HCT116 (cell line): ENCODE measurements around the gene GP1BA. TPM values are rescaled to one million over a fixed set of nuclear protein-coding genes. Genes with fewer than 3 reads are reported as not detected.

Source experiments
- ATAC-seq: fragments of 200-7000 bp; cut with Tn5 transposase; 2 replicates; pipeline ENCODE4 v1.9.1; 2020; ENCODE audit warnings: mild to moderate bottlenecking, moderate library complexity
- BruUV-seq: library from RNA; stranded (reverse); fragments of 400-500 nt; replicated peaks from 2 replicates; lab custom pipeline; 2021; lab: Mats Ljungman, UMichigan
- CTCF ChIA-PET: fragments of 300-600 bp; sonication (Branson Sonifier 250); formaldehyde crosslinking; loops from one replicate; lab custom pipeline; 2021; ENCODE audit warnings: antibody characterized with exemption; lab: Charles Lee
- POLR2A ChIA-PET: fragments of 300-600, 350-600 bp; sonication (Branson Sonifier 250); formaldehyde crosslinking; loops from one replicate; lab custom pipeline; 2021; ENCODE audit warnings: antibody characterized with exemption; lab: Charles Lee
- RAD21 ChIA-PET, 2 experiments: fragments of 300-600 bp; sonication (Branson Sonifier 250); formaldehyde crosslinking; loops; one replicate each; lab custom pipeline; 2023; ENCODE audit warnings: low total read pairs in 2 of 2; ENCODE audit not compliant: uncharacterized antibody in 2 of 2, unreplicated experiment in 2 of 2, low non-redundant PET in 1 of 2; lab: Charles Lee
- DNase-seq: peaks from one replicate; pipeline ENCODE4 v3.0.0-alpha.2; 2010; ENCODE audit warnings: low read depth, low spot score
- H2AFZ ChIP-seq: fragments of 200-600 bp; shearing (Covaris generic), sonication (generic); 2 replicates; pipeline ENCODE4 v1.6.1; 2017; ENCODE audit warnings: low read depth, mixed run types, mixed read lengths, antibody characterized with exemption, low read length; ENCODE audit not compliant: poor library complexity, severe bottlenecking
- H3K27ac ChIP-seq: 2 replicates; pipeline ENCODE4 v1.5.1; 2012; ENCODE audit warnings: low read depth, low read length
- H3K27me3 ChIP-seq: fragments of 200-600 bp; sonication (generic); 2 replicates; pipeline ENCODE4 v1.6.1; 2016; ENCODE audit warnings: mixed run types, low read length, mixed read lengths; ENCODE audit not compliant: insufficient read depth
- H3K36me3 ChIP-seq, 2 experiments: fragments of 200-500 bp in 1 of 2; fragments of 200-600 bp in 1 of 2; sonication (Bioruptor generic) in 1 of 2; sonication (generic) in 1 of 2; 2 replicates each; pipeline versions ENCODE4 v1.5.1 to v1.6.1; 2014 to 2016; ENCODE audit warnings: low read length in 2 of 2, inconsistent platforms in 1 of 2, mixed read lengths in 1 of 2, mixed run types in 1 of 2; ENCODE audit not compliant: insufficient read depth in 2 of 2, control insufficient read depth in 1 of 2
- H3K4me1 ChIP-seq, 2 experiments: fragments of 200-600 bp in 1 of 2; sonication (generic) in 1 of 2; 2 replicates each; pipeline versions ENCODE4 v1.5.1 to v1.6.1; 2012 to 2017; ENCODE audit warnings: low read length in 2 of 2, inconsistent platforms in 1 of 2, mild to moderate bottlenecking in 1 of 2, mixed read lengths in 1 of 2, mixed run types in 1 of 2, moderate library complexity in 1 of 2; ENCODE audit not compliant: insufficient read depth in 2 of 2, control insufficient read depth in 1 of 2
- H3K4me2 ChIP-seq: fragments of 200-600 bp; sonication (generic); 2 replicates; pipeline ENCODE4 v1.6.1; 2017; ENCODE audit warnings: mixed run types, low read length, mixed read lengths
- H3K4me3 ChIP-seq, 2 experiments: fragments of 200-600 bp in 1 of 2; sonication (generic) in 1 of 2; replicated peaks in 1 of 2; 2 replicates each; pipeline ENCODE4 v1.5.1; 2011 to 2016; ENCODE audit warnings: low read length in 2 of 2, control low read depth in 1 of 2, low read depth in 1 of 2, mild to moderate bottlenecking in 1 of 2, mixed read lengths in 1 of 2, mixed run types in 1 of 2
- H3K79me2 ChIP-seq: fragments of 200-600 bp; sonication (generic); 2 replicates; pipeline ENCODE4 v1.6.1; 2017; ENCODE audit warnings: mild to moderate bottlenecking, mixed run types, low read length, moderate library complexity, mixed read lengths; ENCODE audit not compliant: insufficient read depth
- H3K9ac ChIP-seq: fragments of 200-600 bp; sonication (generic); 2 replicates; pipeline ENCODE4 v1.6.1; 2016; ENCODE audit warnings: low read length, mixed read lengths
- H3K9me2 ChIP-seq: fragments of 200-600 bp; sonication (generic), shearing (Covaris generic); 2 replicates; pipeline ENCODE4 v1.6.1; 2017; ENCODE audit warnings: mixed run types, mild to moderate bottlenecking, moderate library complexity; ENCODE audit not compliant: insufficient read depth
- H3K9me3 ChIP-seq, 2 experiments: fragments of 200-500 bp in 1 of 2; fragments of 200-600 bp in 1 of 2; sonication (Bioruptor generic) in 1 of 2; sonication (generic) in 1 of 2; 2 replicates each; pipeline ENCODE4 v1.6.1; 2014 to 2017; ENCODE audit warnings: low read length in 2 of 2, mixed read lengths in 2 of 2, inconsistent platforms in 1 of 2, low read depth in 1 of 2, mild to moderate bottlenecking in 1 of 2, mixed run types in 1 of 2, moderate library complexity in 1 of 2; ENCODE audit not compliant: control insufficient read depth in 1 of 2, insufficient read depth in 1 of 2
- H4K20me1 ChIP-seq: fragments of 200-600 bp; sonication (generic), shearing (Covaris generic); 2 replicates; pipeline ENCODE4 v1.6.1; 2017; ENCODE audit warnings: mixed run types, mild to moderate bottlenecking, moderate library complexity; ENCODE audit not compliant: insufficient read depth
- ATF3 ChIP-seq: IDR thresholded peaks from 2 replicates; pipeline ENCODE4 v1.6.1; 2012
- CEBPB ChIP-seq: IDR thresholded peaks from 2 replicates; pipeline ENCODE4 v1.6.1; 2012; ENCODE audit warnings: low read depth
- ELF1 ChIP-seq: IDR thresholded peaks from 2 replicates; pipeline ENCODE4 v1.6.1; 2012; ENCODE audit warnings: low read depth, borderline replicate concordance
- EZH2 ChIP-seq: fragments of 200-600 bp; sonication (generic); IDR thresholded peaks from 2 replicates; pipeline ENCODE4 v1.6.1; 2017; ENCODE audit warnings: antibody characterized with exemption, mixed run types
- EZH2phosphoT487 ChIP-seq: fragments of 200-600 bp; IDR thresholded peaks from 2 replicates; pipeline ENCODE4 v1.6.1; 2018; ENCODE audit warnings: antibody characterized with exemption, borderline replicate concordance
- POLR2A ChIP-seq: IDR thresholded peaks from 2 replicates; pipeline ENCODE4 v1.7.0; 2011; ENCODE audit warnings: borderline replicate concordance; ENCODE audit not compliant: insufficient read depth, insufficient read length; ENCODE audit errors: extremely low read depth
- REST ChIP-seq: IDR thresholded peaks from 2 replicates; pipeline ENCODE4 v1.6.1; 2012; ENCODE audit warnings: low read depth
- SP1 ChIP-seq: IDR thresholded peaks from 2 replicates; pipeline ENCODE4 v1.6.1; 2012; ENCODE audit warnings: low read depth
- SRF ChIP-seq: IDR thresholded peaks from 2 replicates; pipeline ENCODE4 v1.6.1; 2012; ENCODE audit warnings: low read depth
- TCF7L2 ChIP-seq: IDR thresholded peaks from 2 replicates; pipeline ENCODE4 v1.7.0; 2011; ENCODE audit warnings: borderline replicate concordance, inconsistent platforms; ENCODE audit not compliant: insufficient read depth, insufficient read length; ENCODE audit errors: extremely low read depth
- ZBTB33 ChIP-seq: IDR thresholded peaks from 2 replicates; pipeline ENCODE4 v1.6.1; 2011; ENCODE audit warnings: mild to moderate bottlenecking, low read length, moderate library complexity; ENCODE audit not compliant: insufficient replicate concordance; ENCODE audit errors: extremely low read depth
- ZNF274 ChIP-seq: fragments of 200-500 bp; sonication (Bioruptor generic); IDR thresholded peaks from 2 replicates; pipeline ENCODE4 v1.6.1; 2014; ENCODE audit warnings: mild to moderate bottlenecking, low read depth, low read length, inconsistent platforms
- intact Hi-C: fragments of 100-400 bp; cut with micrococcal nuclease; formaldehyde crosslinking; loops from 2 replicates; pipeline ENCODE4 v1.10.0; 2022
- total RNA-seq: library from RNA; stranded (reverse); gene quantifications from one replicate; pipeline ENCODE4 v1.2.1, GENCODE V29; 2021; ENCODE audit not compliant: unreplicated experiment

The GP1BA gene
- total RNA-seq, 1 experiment from 2014 or later, result not detected

GRCh38 chr17:4901648-4902344 is 30.3 kb upstream of the GP1BA start:
- no peaks in the 10 kb centered on the region for H4K20me1 ChIP-seq
- ChIA-PET POLR2A (no interaction called here), CTCF (interaction anchor here (1.5 kb wide), 1 partner anchor 275 kb away, joined by 3 read pairs; no protein-coding TSS in a partner anchor)

More at GRCh38 chr17:4901648-4902344, 30.3 kb upstream of the GP1BA start:
- Histone ChIP-seq H3K36me3 (peaks cover 0 to 3% of the 10 kb centered on the region in 2 experiments; a peak in 1 of 4 replicates), H3K27me3 (no peaks in the 10 kb centered on the region), H3K4me1 (peaks cover 10 to 14% of the 10 kb centered on the region in 2 experiments), H3K27ac (no peak overlapping the region), H2AFZ (no peak overlapping the region), H3K4me3 (no peak overlapping the region), H3K4me2 (no peak overlapping the region), H3K9me3 (no peaks in the 10 kb centered on the region), H3K79me2 (no peaks in the 10 kb centered on the region), H3K9ac (no peak overlapping the region), H3K9me2 (no peaks in the 10 kb centered on the region)
- DNase-seq (no peak), ATAC-seq (no peak)
- intact Hi-C loops, result no loop called here
- no peak for TF ChIP-seq SRF
- TF ChIP-seq EZH2, result no peak
- no peak for TF ChIP-seq ATF3
- no peak for TF ChIP-seq ZBTB33
- no peak for TF ChIP-seq REST
- no peak for TF ChIP-seq TCF7L2
- TF ChIP-seq SP1, result no peak
- no peak for TF ChIP-seq EZH2phosphoT487
- TF ChIP-seq ELF1, result no peak
- TF ChIP-seq CEBPB, result no peak
- no peak for TF ChIP-seq POLR2A
- no peak for TF ChIP-seq ZNF274
- BruUV-seq, result no TSS peak
- RAD21 ChIA-PET, result no interaction called here
